GM12891 (cell line): ENCODE measurements around the gene CCNA1.

ENCODE experiments used
- DNase-seq: peaks from one replicate; pipeline ENCODE4 v3.0.0; 2011; ENCODE audit warnings: low spot score; ENCODE audit not compliant: insufficient read length
- FAIRE-seq: peaks from 2 replicates; lab custom pipeline; 2011; peaks lifted over from hg19 to GRCh38; lab: Jason Lieb, UNC
- PAX5 ChIP-seq: IDR thresholded peaks from 2 replicates; pipeline ENCODE4 v1.6.1; 2011; ENCODE audit warnings: low read length, moderate library complexity, mild to moderate bottlenecking; ENCODE audit not compliant: insufficient read depth, severe bottlenecking
- POLR2A ChIP-seq: IDR thresholded peaks from 2 replicates; pipeline ENCODE4 v1.6.1; 2011; ENCODE audit warnings: low read depth, low read length, control low read depth
- POLR2AphosphoS5 ChIP-seq: IDR thresholded peaks from 2 replicates; pipeline ENCODE4 v1.6.1; 2011; ENCODE audit warnings: low read depth, low read length, control low read depth
- POU2F2 ChIP-seq: IDR thresholded peaks from 2 replicates; pipeline ENCODE4 v1.6.1; 2011; ENCODE audit warnings: low read depth, mild to moderate bottlenecking, control low read depth, low read length, moderate library complexity
- SPI1 ChIP-seq: IDR thresholded peaks from 2 replicates; pipeline ENCODE4 v1.6.1; 2011; ENCODE audit warnings: low read depth, low read length, control low read depth
- TAF1 ChIP-seq: IDR thresholded peaks from 2 replicates; pipeline ENCODE4 v1.6.1; 2011; ENCODE audit warnings: low read depth, low read length, control low read depth

The CCNA1 gene

GRCh38 chr13:36450534-36450933 is 18.2 kb downstream of the CCNA1 start:
- TF ChIP-seq TAF1 (no peak), POLR2A (no peak), PAX5 (no peak), POLR2AphosphoS5 (no peak), SPI1 (no peak)
- DNase-seq: no peak
- no peak for FAIRE-seq

GRCh38 chr13:36453516-36453915 is 21.2 kb downstream of the CCNA1 start:
- no peak for DNase-seq

GRCh38 chr13:36454121-36454520 is 21.8 kb downstream of the CCNA1 start:
- TF ChIP-seq TAF1 (no peak), POLR2AphosphoS5 (no peak), POU2F2 (no peak), PAX5 (no peak), SPI1 (no peak), POLR2A (no peak)

More at GRCh38 chr13:36453516-36453915, 21.2 kb downstream of the CCNA1 start:
- no peak for FAIRE-seq
- TF ChIP-seq POLR2AphosphoS5 (no peak), POLR2A (no peak), POU2F2 (no peak), PAX5 (no peak), TAF1 (no peak), SPI1 (no peak)

GRCh38 chr13:36454987-36455386 is 22.7 kb downstream of the CCNA1 start:
- no peak for DNase-seq
- FAIRE-seq: no peak
- TF ChIP-seq POLR2AphosphoS5: no peak
- no peak for TF ChIP-seq PAX5
- no peak for TF ChIP-seq POU2F2
- no peak for TF ChIP-seq TAF1
- TF ChIP-seq POLR2A: no peak
- TF ChIP-seq SPI1: no peak

More at GRCh38 chr13:36454121-36454520, 21.8 kb downstream of the CCNA1 start:
- FAIRE-seq: no peak
- no peak for DNase-seq

- no peak for DNase-seq
- TF ChIP-seq SPI1: no peak
- no peak for TF ChIP-seq PAX5
- no peak for TF ChIP-seq POLR2A
- TF ChIP-seq TAF1: no peak
- TF ChIP-seq POU2F2: no peak
- no peak for TF ChIP-seq POLR2AphosphoS5
- no peak for FAIRE-seq
These were observed 24.3 kb downstream of the CCNA1 start for GRCh38 chr13:36456577-36456976.

GRCh38 chr13:36461506-36461905 is 29.2 kb downstream of the CCNA1 start:
- no peak for TF ChIP-seq TAF1
- TF ChIP-seq PAX5: no peak
- TF ChIP-seq SPI1: no peak
- no peak for DNase-seq
- no peak for FAIRE-seq

- no peak for FAIRE-seq
- TF ChIP-seq SPI1 (no peak), POLR2A (no peak), POU2F2 (no peak), TAF1 (no peak), POLR2AphosphoS5 (no peak), PAX5 (no peak)
- no peak for DNase-seq
These were observed 43.2 kb downstream of the CCNA1 start for GRCh38 chr13:36475468-36475867.

GRCh38 chr13:36476661-36477060 is 44.4 kb downstream of the CCNA1 start:
- no peak for TF ChIP-seq TAF1
- FAIRE-seq (no peak), DNase-seq (no peak)

- TF ChIP-seq POU2F2 (no peak), POLR2AphosphoS5 (no peak), TAF1 (no peak), SPI1 (no peak), PAX5 (no peak), POLR2A (no peak)
- DNase-seq (no peak), FAIRE-seq (no peak)
These were observed 48.6 kb downstream of the CCNA1 start for GRCh38 chr13:36480726-36481427.

GRCh38 chr13:36490055-36490454 is 57.8 kb downstream of the CCNA1 start:
- DNase-seq: no peak
- no peak for FAIRE-seq
- no peak for TF ChIP-seq POLR2A
- TF ChIP-seq TAF1: no peak
- TF ChIP-seq PAX5: no peak
- no peak for TF ChIP-seq POU2F2
- TF ChIP-seq SPI1: no peak
- no peak for TF ChIP-seq POLR2AphosphoS5
